Fibroblast of skin of left quadriceps (primary cell): ENCODE data around the gene RBM38.

Experiments
- DNase-seq, 2 experiments: peaks; one replicate each; pipeline ENCODE4 v3.0.0-alpha.2; 2013; ENCODE audit warnings: low read depth in 2 of 2

The RBM38 gene

DNA sequence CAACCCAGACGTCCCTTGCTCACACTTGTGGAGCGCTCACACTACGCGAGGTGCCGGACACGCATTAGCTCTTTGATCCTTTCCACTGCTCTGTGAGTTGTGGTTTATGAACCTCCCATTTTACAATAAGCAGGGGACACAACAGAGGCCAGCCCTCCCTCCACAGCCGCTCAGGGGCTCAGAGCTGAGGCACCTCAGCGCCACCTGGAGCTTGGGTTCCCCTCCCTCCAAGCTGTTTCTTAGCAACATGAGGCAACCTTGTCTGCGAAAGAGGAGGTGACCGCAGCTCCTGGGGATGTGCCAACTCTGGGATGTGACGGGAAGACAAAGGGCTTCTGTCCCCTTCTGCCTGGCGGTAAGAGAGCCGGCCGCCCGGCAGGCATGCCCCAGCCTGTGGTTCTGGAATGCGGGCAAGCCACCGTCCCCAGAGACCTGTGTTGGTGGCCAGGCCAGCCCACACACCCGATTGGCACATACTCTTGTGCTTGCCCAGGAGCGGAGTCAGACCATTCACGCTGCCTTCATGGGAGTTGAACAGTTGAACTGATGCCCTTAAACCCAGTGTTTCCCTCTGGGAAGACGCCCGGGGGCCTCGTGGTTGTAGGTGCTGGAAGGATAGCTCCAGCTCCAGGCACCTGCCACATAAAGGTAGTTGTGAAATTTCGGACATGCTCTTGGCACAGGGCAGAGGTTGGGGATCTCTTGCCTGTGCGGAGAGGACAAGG, 44.5 kb downstream of the RBM38 start:
- no peak for DNase-seq

DNA sequence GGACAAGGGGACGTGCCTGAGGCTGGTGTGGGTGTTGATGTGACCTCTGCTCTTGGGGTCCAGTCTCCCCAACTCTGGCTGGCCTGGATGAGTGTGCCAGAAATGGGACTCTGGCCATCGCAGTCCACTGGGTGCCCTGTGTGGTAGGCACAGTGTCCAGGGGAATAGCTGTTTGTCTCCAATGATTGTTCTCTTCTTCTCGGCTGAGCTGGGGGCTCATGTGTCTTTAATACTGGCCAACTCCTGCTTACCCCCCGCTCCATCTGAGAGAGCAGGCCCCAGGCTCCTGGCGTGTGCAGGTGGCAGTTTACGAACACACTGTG, 45.0 kb downstream of the RBM38 start:
- DNase-seq: no peak

DNA sequence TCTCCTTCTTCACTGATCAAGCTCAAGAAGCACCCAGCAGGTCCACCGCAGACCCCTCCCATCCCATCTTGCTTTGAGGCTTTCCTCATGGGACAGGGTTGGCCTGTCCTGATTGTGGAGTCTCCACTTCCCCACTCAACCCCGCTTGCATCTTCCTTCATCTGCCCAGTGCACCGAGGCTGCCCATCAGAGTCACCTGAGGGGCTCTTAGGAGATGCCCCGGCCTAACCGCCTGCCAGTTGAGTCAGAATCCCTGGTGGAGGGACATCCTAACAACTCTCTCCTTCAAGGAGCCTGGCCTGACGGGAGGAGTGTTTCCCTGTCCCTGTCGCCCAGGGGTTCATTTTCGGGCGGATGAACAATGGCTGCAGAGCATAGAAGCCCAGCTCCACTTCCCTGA, 46.1 kb downstream of the RBM38 start:
- DNase-seq: no peak

DNA sequence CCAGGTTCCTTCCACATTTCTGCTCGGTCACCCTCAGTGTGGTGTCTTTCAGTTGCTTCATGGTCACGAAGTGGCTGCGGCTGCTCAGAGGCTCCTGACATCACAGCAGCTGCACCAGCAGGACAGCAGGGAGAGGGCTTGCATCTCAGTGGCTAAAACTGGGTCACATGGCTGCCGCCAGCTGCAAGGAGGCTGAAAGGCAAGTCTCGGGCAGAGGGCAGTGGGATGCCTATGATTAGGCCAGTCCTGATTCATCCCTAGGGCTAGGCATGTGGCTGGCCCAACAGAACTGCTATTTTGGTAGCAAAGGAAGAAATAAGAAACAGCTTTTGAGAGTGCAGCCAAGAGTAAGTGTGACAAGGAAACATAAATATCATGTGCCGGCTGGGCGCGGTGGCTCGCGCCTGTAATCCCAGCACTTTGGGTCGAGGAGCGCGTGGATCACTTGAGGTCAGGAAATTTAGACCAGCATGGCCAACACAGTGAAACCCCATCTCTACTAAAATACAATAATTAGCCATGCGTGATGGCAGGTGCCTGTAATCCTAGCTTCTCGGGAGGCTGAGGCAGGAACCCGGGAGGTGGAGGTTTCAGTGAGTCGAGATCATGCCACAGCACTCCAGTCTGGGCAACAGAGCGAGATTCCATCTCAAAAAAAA, 46.6 kb downstream of the RBM38 start:
- no peak for DNase-seq

DNA sequence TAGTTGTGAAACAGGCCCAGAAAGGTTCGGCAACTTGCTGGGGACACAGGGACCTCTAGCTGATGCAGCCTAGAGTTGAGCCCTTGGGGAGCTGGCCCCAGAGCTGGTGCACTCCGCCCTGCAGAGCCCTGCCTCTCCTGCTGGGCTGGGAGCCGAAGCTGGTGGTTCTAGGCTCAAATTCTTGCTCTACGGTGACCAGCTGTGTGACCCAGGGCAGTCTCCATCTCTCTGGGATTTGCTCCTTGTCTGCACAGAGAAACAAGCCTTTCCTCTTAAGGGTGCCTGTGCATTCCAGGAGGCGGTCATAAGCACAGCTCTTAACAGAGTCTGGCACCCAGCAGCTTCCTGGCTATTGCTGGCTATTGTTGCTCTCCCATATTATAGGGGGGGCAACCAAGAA, 47.4 kb downstream of the RBM38 start:
- DNase-seq: no peak

DNA sequence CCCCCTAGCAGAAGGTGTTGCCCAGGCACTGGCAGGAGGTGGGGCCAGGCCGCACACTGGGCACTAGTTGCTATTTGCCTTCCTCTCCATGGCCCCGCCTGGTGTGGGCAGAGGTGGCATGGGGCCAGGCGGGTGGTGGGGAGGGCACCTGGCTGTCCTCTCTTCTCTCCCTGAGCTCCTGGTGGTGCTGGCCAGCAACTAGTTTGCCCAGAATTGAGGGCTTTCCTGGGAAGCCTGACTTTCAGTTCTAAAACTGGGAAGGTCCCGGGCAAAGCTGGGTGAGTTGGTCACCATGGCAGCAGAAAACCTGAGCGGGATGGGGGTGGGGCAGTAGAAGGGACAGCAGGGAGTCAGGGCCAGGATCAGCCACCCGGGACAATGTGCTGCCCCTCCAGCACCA, 48.2 kb downstream of the RBM38 start:
- DNase-seq: no peak

DNA sequence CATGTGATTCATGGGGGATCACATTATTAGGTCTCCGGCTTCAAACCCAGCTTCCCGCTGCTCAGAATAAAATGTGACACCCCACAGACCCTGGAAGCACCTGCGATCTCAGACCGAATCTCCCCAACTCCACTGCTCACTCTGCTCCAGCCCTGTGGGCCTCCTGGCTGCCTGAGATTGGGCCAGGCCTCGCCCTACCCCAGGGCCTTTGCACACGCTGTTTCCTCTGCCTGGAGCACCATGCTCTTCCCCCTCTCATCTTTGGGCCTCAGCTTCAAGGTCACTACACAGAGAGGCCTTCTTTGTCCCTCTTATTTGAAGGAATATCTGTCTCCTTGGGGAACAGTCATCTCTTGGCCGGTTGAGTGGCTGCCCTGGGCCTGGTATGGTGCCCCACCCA, 48.8 kb downstream of the RBM38 start:
- no peak for DNase-seq

DNA sequence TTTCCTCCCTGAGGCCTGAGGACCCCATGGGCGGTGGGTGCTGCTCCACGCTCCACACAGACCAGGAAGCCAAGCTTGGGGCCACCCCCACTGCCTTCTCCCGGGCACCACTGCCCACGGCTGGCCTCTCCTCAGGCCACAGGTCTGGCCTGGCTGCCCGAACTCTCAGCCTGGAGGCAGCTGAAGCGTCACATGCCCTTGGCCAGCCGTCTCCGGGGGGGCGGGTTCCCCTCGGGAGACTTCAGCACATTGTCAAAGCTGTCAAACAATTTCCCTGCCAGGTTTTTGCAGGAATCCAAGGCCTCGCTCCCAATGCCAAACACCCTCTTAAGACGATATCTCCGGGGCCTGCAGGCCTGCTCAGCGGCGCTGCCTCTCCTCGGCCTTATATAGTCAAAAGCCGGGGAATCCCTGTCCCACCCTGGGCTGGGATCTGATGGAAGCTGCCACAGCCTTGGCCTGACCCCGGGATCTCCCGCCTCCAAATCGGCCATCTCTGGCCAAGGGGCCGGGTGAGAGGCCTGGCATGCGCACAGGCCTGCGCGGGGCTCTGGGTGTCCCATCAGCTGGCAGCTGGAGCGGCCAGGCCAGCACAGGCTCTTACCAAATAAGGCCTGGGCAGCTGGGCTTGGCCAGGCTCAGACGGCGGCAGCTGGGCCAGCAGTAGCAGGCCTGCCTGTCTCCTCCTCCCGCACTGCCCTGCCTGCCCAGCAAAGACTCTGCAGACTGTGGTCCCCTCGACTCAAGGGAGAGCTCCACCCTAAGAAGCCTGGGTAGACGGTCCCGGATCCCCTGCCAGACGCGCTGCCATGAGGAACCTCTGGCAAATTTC, 49.7 kb downstream of the RBM38 start:
- no peak for DNase-seq

DNA sequence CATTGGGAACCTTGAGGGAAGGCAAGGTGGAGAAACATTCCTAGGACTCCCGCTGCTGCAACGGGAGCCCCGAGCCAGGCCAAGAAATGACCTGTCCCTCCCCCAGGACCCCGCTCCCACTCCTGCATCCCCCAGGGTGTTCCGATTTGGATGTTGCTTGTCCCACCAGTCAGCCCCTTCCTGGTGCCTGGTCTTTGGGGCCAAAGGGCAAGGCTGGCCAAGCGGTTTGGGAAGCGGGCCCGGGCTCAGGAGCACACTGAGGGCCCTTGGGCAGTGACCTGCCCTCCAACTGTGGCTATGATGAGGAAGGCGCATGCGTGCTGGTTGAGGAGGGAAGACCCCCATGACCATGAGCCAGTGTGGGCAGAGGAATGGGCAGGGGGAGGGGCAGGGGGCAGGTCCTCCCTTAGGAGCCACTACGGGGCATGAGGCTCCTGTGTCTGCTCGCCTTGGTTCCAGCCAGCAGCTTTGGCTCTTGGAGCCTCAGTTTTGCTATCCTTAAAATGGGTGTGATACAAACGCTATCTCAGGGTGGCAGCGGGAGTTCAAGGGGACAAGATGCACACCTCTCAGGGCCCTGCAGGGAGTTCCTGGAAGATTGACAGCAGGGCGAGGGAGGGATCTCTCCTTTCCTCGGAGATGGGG, 50.4 kb downstream of the RBM38 start:
- no peak for DNase-seq

DNA sequence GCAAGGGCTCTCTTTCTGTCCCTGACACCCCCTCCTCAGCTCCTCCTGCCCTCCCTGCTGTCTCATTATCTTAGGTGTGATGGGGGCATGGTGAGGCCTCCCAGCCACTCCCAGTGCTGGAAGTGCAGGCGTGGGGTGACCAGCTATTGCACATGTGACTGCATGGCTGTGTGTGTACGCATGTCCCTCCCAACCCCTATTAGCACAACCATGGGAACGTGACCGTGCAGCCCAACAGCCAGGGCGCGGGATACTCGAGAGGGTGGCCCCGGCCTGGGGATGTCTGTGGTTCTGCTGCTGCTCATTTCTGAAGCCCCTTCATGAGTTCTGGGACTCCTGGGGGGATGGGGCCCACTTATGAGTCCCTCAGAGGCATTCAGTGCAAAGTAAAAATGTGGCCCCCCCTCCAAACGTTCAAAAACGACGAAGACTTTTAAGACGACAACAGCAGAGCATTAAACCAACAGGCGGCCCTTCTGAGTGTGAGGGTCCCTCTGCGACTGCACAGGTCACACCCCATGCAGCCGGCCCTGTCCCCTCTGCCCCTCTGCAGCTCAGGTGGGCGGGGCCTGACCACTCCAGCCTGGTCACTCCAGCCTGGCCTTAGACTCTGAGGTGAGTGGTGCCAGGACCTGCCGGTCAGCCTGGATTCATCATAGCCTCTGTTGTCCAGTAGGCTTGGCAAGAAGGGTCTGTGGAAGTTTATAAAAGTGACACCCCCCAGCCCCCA, 51.1 kb downstream of the RBM38 start:
- DNase-seq: no peak

GRCh38 chr20:57442888-57443239, 51.7 kb downstream of the RBM38 start:
- no peak for DNase-seq

GRCh38 chr20:57443349-57444265, 52.4 kb downstream of the RBM38 start:
- no peak for DNase-seq

DNA sequence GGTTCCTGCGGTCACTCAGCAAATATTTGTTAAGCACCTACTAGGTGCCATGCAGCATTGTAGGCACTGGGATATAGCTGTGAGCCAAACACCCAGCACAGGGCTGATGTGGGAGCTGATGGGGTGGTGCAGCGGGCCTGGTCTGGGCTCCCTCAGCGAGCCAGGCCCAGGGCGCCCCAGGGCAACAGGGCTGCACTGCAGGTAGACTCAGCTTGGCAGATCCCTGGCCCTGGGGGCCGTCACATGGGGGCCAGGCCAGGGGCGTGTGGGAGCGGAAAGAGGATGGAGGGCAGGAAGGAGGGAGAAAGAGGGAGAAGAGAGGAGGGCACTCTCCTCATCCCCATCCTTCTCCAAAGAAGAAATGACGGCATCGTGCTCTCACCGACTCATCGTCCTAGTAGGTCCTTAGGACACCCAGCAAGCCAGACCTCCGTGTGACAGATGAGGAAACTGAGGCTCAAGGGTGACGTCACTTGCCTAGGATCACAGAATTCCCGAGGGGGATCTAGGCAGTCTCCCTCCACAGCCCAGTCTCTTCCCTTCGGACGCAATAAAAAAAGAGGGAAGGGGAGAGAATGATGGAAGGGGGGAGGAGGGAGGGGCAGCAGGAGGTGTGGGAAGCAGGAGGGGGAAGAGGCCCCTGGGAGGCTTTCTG, 53.3 kb downstream of the RBM38 start:
- DNase-seq: no peak

DNA sequence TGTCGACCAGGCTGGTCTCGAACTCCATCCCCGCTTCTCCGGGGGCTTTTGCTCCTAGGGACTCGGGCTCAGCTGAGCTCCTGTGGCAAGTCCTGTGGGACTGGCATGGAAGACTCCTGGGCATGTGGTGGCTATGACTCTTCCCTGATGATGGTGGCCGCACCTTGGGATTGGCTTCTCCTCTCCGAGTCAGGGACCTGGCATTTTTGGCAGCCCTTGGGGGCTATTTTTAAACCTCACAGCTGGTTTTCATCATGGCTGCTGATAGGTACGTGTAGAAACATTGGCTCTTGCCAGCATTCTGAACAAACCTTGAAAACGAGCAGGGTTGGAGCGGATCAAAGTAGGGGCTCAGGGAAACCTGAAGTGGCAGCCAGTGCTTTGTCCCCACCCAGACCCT, 54.1 kb downstream of the RBM38 start:
- no peak for DNase-seq

GRCh38 chr20:57445774-57446173, 54.6 kb downstream of the RBM38 start:
- no peak for DNase-seq

DNA sequence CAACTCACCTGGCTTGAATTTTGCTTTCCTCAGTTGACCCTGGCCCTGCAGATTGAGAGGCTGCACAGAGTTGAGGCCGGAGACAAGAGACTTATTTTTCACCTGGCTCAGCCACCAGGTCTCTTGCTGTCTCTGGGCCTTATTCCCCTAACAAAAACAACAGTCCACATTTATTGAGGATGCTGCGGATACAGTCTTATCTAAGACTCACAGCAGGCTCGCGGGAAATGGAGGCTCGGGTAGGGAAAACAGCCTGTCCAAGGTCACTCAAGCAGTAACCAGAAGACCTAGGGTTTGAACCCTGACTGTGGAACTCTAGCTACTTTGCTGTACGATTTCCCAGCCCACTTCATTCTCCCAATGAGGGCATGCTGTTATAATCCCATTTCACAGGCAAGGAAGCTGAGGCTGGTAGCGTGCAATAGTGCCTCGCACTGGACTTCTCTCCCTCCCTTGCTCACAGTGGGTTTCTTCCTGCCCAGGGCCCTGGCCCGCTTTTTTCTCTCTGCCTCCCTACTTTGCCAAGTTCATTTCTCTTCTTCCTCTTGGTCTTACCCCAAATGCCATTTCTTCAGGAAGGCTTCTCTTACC, 57.7 kb downstream of the RBM38 start:
- no peak for DNase-seq

DNA sequence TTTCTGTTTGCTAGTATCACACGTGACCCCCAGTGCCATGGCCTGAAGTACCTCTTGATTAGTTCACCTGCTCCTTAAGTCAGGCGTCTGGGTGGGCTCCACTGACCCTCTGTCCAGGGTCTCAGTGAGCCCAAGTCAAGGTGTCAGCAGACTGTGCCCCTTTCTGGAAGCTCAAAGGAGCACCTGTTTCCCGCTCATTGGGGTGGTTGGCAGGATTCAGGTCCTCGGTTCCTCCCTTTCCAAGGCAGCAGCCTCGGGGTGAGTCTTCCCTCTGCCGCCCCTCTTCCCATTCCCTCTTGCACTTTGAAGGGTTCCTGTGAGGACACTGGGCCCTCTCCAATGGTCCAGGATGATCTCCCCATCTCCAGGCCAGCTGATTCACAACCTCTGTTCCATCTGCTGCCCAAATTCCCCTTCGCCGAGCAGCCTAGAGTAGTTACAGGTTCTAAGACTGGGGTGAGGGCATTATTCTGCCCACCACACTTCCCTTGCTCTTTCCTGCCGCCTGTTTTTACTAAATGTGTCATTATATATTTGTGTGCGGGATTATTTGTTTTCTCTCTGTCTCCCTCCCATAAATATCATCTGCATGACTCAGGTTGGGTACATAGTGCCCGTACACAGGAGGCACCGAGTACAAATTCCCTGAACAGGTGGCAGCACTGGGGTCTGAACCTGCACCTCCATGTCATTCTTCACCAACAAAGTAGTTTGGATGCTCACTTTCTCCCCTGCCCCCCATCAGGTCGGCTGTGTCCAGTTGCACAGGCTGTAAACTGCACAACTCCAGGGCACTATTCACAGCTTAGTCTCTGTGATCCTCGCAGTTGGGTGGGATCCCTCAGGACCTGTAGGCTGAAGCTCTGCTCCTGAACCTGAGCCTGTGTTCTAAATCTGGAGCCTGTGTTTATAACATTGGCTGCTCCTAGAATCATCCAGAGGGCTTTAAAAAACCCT, 58.5 kb downstream of the RBM38 start:
- no peak for DNase-seq

GRCh38 chr20:57450419-57450818, 59.2 kb downstream of the RBM38 start:
- no peak for DNase-seq

DNA sequence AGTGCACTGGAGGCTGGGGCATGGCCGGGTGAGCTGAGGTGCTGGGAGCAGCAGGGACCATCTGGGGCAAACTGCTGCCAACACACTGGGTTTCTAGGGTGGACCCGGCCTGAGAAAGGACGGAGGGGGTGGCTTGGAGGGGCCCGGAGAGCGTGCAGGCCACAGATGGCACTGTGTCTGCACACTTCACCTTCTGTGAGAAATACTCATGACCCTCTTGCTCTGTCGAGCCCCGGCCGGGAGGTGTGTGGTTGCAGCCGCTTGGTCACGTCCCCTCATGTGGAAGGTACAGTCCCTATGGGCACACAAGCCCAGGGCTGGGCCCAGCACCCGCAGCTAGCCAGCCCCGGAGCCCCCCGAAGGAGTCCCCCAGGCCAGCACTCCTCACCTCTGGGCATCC, 59.7 kb downstream of the RBM38 start:
- DNase-seq: no peak
